Endothelial cell of umbilical vein (primary cell): Measurements from ENCODE around the gene GPAT3. TPM values are rescaled to one million over a fixed set of nuclear protein-coding genes. Genes with fewer than 3 reads are reported as not detected.

Experiments
- BruUV-seq: library from RNA; stranded (reverse); fragments of 400-500 nt; replicated peaks from 2 replicates; lab custom pipeline; 2021; lab: Mats Ljungman, UMichigan
- CTCF ChIA-PET: fragments of 300-600, 350-600 bp; sonication (Branson Sonifier 250); formaldehyde crosslinking; loops from one replicate; lab custom pipeline; 2021; ENCODE audit warnings: antibody characterized with exemption, inconsistent platforms; lab: Charles Lee
- POLR2A ChIA-PET: fragments of 300-600, 350-600 bp; sonication (Branson Sonifier 250); formaldehyde crosslinking; loops from one replicate; lab custom pipeline; 2021; ENCODE audit warnings: antibody characterized with exemption, inconsistent platforms; lab: Charles Lee
- DNase-seq: peaks from one replicate; pipeline ENCODE4 v3.0.0-alpha.2; 2011; ENCODE audit warnings: low read depth, low spot score
- FAIRE-seq: peaks from 2 replicates; lab custom pipeline; 2011; peaks lifted over from hg19 to GRCh38; lab: Jason Lieb, UNC
- H2AFZ ChIP-seq: 2 replicates; pipeline ENCODE4 v1.6.0; 2012; ENCODE audit warnings: low read depth, low read length, control low read depth, inconsistent platforms
- H3K27ac ChIP-seq: 2 replicates; pipeline ENCODE4 v1.5.1; 2011; ENCODE audit warnings: low read depth, mild to moderate bottlenecking, control low read depth, low read length, moderate library complexity; ENCODE audit not compliant: insufficient read depth
- H3K27me3 ChIP-seq, 2 experiments: 2 replicates each; pipeline versions ENCODE4 v1.6.0 to v1.6.1; 2011; ENCODE audit warnings: low read length in 2 of 2, mixed read lengths in 1 of 2; ENCODE audit not compliant: control insufficient read depth in 2 of 2, insufficient read depth in 2 of 2
- H3K36me3 ChIP-seq, 2 experiments: 2 replicates in 1 of 2; 3 replicates in 1 of 2; pipeline ENCODE4 v1.5.1; 2011; ENCODE audit warnings: low read length in 2 of 2, mild to moderate bottlenecking in 1 of 2, moderate library complexity in 1 of 2; ENCODE audit not compliant: control insufficient read depth in 2 of 2, insufficient read depth in 2 of 2; ENCODE audit errors: extremely low read depth in 1 of 2
- H3K4me1 ChIP-seq: 3 replicates; pipeline ENCODE4 v1.5.1; 2011; ENCODE audit warnings: mild to moderate bottlenecking, low read length; ENCODE audit not compliant: control insufficient read depth, insufficient read depth; ENCODE audit errors: extremely low read depth
- H3K4me2 ChIP-seq: 2 replicates; pipeline ENCODE4 v1.6.1; 2011; ENCODE audit warnings: low read length, control low read depth, mixed read lengths; ENCODE audit not compliant: insufficient read depth
- H3K4me3 ChIP-seq, 3 experiments: fragments of 200-600 bp in 1 of 3; sonication (generic), shearing (Covaris generic) in 1 of 3; replicated peaks in 1 of 3; 2 replicates each; pipeline ENCODE4 v1.5.1; 2011 to 2016; ENCODE audit warnings: control low read depth in 3 of 3, low read length in 3 of 3, mild to moderate bottlenecking in 2 of 3, inconsistent platforms in 1 of 3, low read depth in 1 of 3, moderate library complexity in 1 of 3; ENCODE audit not compliant: insufficient read depth in 1 of 3
- H3K79me2 ChIP-seq: 2 replicates; pipeline ENCODE4 v1.6.0; 2012; ENCODE audit warnings: low read length, inconsistent platforms; ENCODE audit not compliant: control insufficient read depth, insufficient read depth
- H3K9ac ChIP-seq: replicated peaks from 2 replicates; pipeline ENCODE3; 2011; ENCODE audit warnings: low read length, control low read depth; ENCODE audit not compliant: insufficient read depth; ENCODE audit errors: extremely low read depth
- H3K9me1 ChIP-seq: replicated peaks from 3 replicates; pipeline ENCODE4 v1.6.0; 2011; ENCODE audit warnings: mild to moderate bottlenecking, low read length; ENCODE audit not compliant: control insufficient read depth, insufficient read depth; ENCODE audit errors: extremely low read depth
- H3K9me3 ChIP-seq: replicated peaks from 2 replicates; pipeline ENCODE4 v1.5.1; 2012; ENCODE audit warnings: low read length, inconsistent platforms; ENCODE audit not compliant: control insufficient read depth, insufficient read depth
- H4K20me1 ChIP-seq: replicated peaks from 2 replicates; pipeline ENCODE3; 2011; ENCODE audit warnings: mild to moderate bottlenecking, low read length; ENCODE audit not compliant: control insufficient read depth, insufficient read depth; ENCODE audit errors: extremely low read depth
- CTCF ChIP-seq, 2 donors: IDR thresholded peaks; 1 replicate in 1 of 2; 2 replicates in 1 of 2; pipeline ENCODE4 v1.5.1; 2011; ENCODE audit warnings: low read length in 2 of 2, mild to moderate bottlenecking in 2 of 2, moderate library complexity in 2 of 2, control low read depth in 1 of 2, inconsistent platforms in 1 of 2, low read depth in 1 of 2; ENCODE audit not compliant: insufficient read depth in 1 of 2; ENCODE audit errors: extremely low read depth in 1 of 2
- EZH2 ChIP-seq: IDR thresholded peaks from 2 replicates; pipeline ENCODE4 v1.6.1; 2012; ENCODE audit warnings: borderline replicate concordance, low read depth, mild to moderate bottlenecking, moderate library complexity, low read length, inconsistent platforms; ENCODE audit not compliant: severe bottlenecking
- FOS ChIP-seq: IDR thresholded peaks from 2 replicates; pipeline ENCODE4 v1.6.1; 2011; ENCODE audit warnings: mild to moderate bottlenecking, low read length, moderate library complexity, borderline replicate concordance; ENCODE audit not compliant: insufficient read depth
- GATA2 ChIP-seq: IDR thresholded peaks from 2 replicates; pipeline ENCODE4 v1.7.0; 2011; ENCODE audit warnings: low read depth, mild to moderate bottlenecking, moderate library complexity, mixed read lengths, low read length; ENCODE audit not compliant: insufficient read length, insufficient read depth
- JUN ChIP-seq: IDR thresholded peaks from 2 replicates; pipeline ENCODE4 v1.6.1; 2011; ENCODE audit warnings: borderline replicate concordance, low read depth; ENCODE audit not compliant: insufficient read length, insufficient read depth
- MYC ChIP-seq: IDR thresholded peaks from one replicate; pipeline ENCODE4 v1.6.1; 2011; ENCODE audit warnings: mild to moderate bottlenecking, low read depth, low read length
- POLR2A ChIP-seq: IDR thresholded peaks from 2 replicates; pipeline ENCODE4 v1.6.1; 2012; ENCODE audit warnings: low read depth, mild to moderate bottlenecking, control low read depth, low read length
- POLR2AphosphoS5 ChIP-seq: IDR thresholded peaks from 2 replicates; pipeline ENCODE4 v1.6.1; 2012; ENCODE audit warnings: low read depth, mild to moderate bottlenecking, control low read depth, low read length, moderate library complexity; ENCODE audit not compliant: insufficient read depth
- dilution Hi-C: fragments of 300-500 bp; cut with MboI; formaldehyde crosslinking; loops from one replicate; pipeline ENCODE4 v1.15.0; 2019; ENCODE audit warnings: low sequenced_read_pairs; ENCODE audit not compliant: extremely low pct_ligation_motif_present
- intact Hi-C: fragments of 100-400 bp; cut with micrococcal nuclease; formaldehyde crosslinking; loops from one replicate; pipeline ENCODE4 v1.10.0; 2022
- polyA plus RNA-seq, 4 experiments: library from polyadenylated mRNA; depleted of rRNA in 3 of 4; stranded (reverse) in 3 of 4; unstranded in 1 of 4; fragments of >200 nt; gene quantifications; 2 replicates each; pipeline versions ENCODE4 v1.2.1 to v1.2.3, GENCODE V29; 2011 to 2012; ENCODE audit warnings: missing spikeins in 1 of 4
- total RNA-seq: library from RNA; stranded (reverse); gene quantifications from 2 replicates; pipeline ENCODE4 v1.2.3, GENCODE V29; 2021
- TF ChIP-seq, protein P1 (sequence below): IDR thresholded peaks from 2 replicates; pipeline ENCODE4 v1.6.1; 2011; ENCODE audit not compliant: insufficient read depth, insufficient read length

The GPAT3 gene
- total and polyA plus RNA-seq, 2 donors (not counting 3 experiments of a cell fraction or from before 2014, with no cell fraction given): 0.36 to 2.1 TPM

DNA sequence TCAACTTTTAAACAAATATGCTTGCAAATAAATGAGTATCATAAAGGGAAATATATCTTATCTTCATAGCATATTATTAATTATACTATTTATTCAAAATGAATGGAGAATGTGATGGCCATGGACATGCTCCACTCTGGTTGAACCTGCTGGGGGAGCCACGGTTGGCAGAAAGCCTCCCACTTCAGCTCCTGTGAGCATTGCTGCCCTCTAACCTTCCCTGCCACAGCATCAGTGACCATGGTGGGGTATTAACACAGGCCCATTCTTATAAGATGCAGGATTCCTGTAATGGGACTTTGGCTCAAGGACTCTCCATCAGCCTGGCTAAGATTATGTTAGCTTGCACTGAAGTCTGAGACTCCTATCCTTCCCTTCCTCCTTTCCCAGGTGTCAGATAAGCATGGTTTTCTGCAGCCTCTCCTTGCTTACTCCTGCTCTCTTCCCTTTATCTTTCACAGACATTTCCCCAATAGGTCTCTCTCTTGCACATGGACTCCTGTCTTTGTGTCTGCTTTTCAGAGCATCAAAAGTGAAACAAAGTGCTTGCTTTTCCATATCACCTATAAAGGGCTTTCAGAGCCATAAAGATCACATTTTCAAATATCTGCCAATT is 46.1 kb upstream of the GPAT3 start:
- Histone ChIP-seq H3K4me3 (no peak overlapping the region), H3K9ac (no peak overlapping the region), H3K9me1 (no peaks in the 10 kb centered on the region), H2AFZ (no peak overlapping the region), H3K9me3 (no peaks in the 10 kb centered on the region), H3K27me3 (no peaks in the 10 kb centered on the region), H3K4me2 (no peak overlapping the region), H3K27ac (no peak overlapping the region), H4K20me1 (no peaks in the 10 kb centered on the region), H3K4me1 (peaks cover 4% of the 10 kb centered on the region), H3K79me2 (no peaks in the 10 kb centered on the region), H3K36me3 (no peaks in the 10 kb centered on the region)
- FAIRE-seq: peak; percentile 12
- intact Hi-C loops (no loop called here), dilution Hi-C loops (no loop called here)
- POLR2A ChIA-PET: no interaction called here
- BruUV-seq: no TSS peak
- CTCF ChIA-PET: interaction anchor here (0.8 to 1.5 kb wide), 4 partner anchors 16 to 1010 kb away, joined by 3 to 4 read pairs (median 4); partner anchors contain the start of gene NKX6-1
- DNase-seq: no peak
- TF ChIP-seq EZH2 (no peak), JUN (no peak), POLR2AphosphoS5 (no peak), CTCF (IDR thresholded peaks at IDR 0.05; ENCODE audit: extremely low read depth in 1 of 2, insufficient read depth in 1 of 2, low read depth in 1 of 2, low read length in 2 of 2) (no peak), MYC (no peak), FOS (no peak), GATA2 (no peak), POLR2A (no peak)
- TF ChIP-seq, protein P1, sequence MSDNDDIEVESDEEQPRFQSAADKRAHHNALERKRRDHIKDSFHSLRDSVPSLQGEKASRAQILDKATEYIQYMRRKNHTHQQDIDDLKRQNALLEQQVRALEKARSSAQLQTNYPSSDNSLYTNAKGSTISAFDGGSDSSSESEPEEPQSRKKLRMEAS: no peak
